K562 (cell line): ENCODE data around the gene COL23A1. TPM values are rescaled to one million over a fixed set of nuclear protein-coding genes. Genes with fewer than 3 reads are reported as not detected.

ENCODE experiments used
- TCF3 ChIP-seq: sonication (generic); formaldehyde crosslinking; IDR thresholded peaks from 2 replicates; pipeline ENCODE4 v1.4.0; 2020; ENCODE audit warnings: mild to moderate bottlenecking, missing genetic modification reagents
- TRIM28 ChIP-seq: fragments of 450-650 bp; IDR thresholded peaks from 2 replicates; pipeline ENCODE4 v1.6.1; 2017
- polyA plus RNA-seq, 8 experiments: library from polyadenylated mRNA; depleted of rRNA in 4 of 8; stranded (reverse) in 5 of 8; unstranded in 3 of 8; fragments of >200 nt; fragmentation: Nextera tagmentation in 2 of 8; fragmentation: Illumina TruSeq in 1 of 8; extraction: Ambion mirVana in 2 of 8; extraction: Trizol in 1 of 8; gene quantifications; 2 replicates each; pipeline versions ENCODE4 v1.2.1 to v1.2.3, GENCODE V29; 2011 to 2014; ENCODE audit warnings: inconsistent platforms in 1 of 8, missing spikeins in 1 of 8
- total RNA-seq, 7 experiments: library from RNA; depleted of rRNA in 6 of 7; stranded (reverse); fragments of >200 nt in 6 of 7; fragmentation: Illumina TruSeq in 2 of 7; extraction: Trizol in 2 of 7; gene quantifications; 2 replicates each; pipeline versions ENCODE4 v1.2.1 to v1.2.3, GENCODE V29; 2011 to 2021; ENCODE audit warnings: low replicate concordance in 1 of 7
- TF ChIP-seq, protein P1 (sequence below): fragments of 450-650 bp; IDR thresholded peaks from 2 replicates; pipeline ENCODE4 v1.6.1; 2016; ENCODE audit warnings: low read depth

The COL23A1 gene
- total and polyA plus RNA-seq, 9 of the 15 experiments (the other 6 are each of a cell fraction or from before 2014, with no cell fraction given), result 0.09 TPM; not detected in 8

DNA sequence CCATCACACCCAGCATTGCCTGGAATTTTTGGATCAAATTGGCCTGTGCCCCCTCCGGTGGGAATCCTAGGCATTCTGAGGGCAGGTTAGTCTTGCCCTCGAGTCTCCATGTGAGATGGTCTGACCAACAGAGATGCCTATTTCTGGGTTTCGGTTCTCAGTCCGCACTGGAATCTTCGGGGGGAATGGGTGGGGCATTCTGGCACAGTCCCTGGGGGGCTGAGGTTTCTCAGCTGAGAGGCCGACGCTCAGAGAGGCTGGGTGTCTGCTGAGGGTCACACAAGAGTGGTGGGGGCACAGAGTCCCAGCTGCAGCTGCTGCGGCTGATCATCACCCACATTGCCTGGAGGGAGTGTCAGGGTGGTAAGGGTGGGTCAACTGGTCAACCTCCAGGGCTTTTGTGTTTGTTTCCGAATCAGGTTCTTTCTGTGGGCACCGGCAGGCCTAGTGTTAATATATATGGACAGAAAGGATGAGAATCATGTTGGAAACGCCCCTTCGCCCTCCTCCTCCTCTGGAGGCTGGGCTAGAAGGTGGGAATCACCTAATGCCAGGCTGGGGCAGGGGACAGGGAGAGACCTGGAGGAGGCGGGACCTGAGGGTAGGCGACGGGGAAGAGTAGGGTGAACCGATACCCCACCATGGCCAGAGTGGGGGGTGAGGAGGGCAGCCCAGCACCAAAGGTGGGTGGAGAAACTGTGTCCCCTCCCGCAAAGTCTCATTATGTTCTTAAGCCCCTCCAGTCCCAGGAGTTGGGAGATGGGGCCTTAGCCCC, 208.1 kb downstream of the COL23A1 start (continued):
- TF ChIP-seq, protein P1, sequence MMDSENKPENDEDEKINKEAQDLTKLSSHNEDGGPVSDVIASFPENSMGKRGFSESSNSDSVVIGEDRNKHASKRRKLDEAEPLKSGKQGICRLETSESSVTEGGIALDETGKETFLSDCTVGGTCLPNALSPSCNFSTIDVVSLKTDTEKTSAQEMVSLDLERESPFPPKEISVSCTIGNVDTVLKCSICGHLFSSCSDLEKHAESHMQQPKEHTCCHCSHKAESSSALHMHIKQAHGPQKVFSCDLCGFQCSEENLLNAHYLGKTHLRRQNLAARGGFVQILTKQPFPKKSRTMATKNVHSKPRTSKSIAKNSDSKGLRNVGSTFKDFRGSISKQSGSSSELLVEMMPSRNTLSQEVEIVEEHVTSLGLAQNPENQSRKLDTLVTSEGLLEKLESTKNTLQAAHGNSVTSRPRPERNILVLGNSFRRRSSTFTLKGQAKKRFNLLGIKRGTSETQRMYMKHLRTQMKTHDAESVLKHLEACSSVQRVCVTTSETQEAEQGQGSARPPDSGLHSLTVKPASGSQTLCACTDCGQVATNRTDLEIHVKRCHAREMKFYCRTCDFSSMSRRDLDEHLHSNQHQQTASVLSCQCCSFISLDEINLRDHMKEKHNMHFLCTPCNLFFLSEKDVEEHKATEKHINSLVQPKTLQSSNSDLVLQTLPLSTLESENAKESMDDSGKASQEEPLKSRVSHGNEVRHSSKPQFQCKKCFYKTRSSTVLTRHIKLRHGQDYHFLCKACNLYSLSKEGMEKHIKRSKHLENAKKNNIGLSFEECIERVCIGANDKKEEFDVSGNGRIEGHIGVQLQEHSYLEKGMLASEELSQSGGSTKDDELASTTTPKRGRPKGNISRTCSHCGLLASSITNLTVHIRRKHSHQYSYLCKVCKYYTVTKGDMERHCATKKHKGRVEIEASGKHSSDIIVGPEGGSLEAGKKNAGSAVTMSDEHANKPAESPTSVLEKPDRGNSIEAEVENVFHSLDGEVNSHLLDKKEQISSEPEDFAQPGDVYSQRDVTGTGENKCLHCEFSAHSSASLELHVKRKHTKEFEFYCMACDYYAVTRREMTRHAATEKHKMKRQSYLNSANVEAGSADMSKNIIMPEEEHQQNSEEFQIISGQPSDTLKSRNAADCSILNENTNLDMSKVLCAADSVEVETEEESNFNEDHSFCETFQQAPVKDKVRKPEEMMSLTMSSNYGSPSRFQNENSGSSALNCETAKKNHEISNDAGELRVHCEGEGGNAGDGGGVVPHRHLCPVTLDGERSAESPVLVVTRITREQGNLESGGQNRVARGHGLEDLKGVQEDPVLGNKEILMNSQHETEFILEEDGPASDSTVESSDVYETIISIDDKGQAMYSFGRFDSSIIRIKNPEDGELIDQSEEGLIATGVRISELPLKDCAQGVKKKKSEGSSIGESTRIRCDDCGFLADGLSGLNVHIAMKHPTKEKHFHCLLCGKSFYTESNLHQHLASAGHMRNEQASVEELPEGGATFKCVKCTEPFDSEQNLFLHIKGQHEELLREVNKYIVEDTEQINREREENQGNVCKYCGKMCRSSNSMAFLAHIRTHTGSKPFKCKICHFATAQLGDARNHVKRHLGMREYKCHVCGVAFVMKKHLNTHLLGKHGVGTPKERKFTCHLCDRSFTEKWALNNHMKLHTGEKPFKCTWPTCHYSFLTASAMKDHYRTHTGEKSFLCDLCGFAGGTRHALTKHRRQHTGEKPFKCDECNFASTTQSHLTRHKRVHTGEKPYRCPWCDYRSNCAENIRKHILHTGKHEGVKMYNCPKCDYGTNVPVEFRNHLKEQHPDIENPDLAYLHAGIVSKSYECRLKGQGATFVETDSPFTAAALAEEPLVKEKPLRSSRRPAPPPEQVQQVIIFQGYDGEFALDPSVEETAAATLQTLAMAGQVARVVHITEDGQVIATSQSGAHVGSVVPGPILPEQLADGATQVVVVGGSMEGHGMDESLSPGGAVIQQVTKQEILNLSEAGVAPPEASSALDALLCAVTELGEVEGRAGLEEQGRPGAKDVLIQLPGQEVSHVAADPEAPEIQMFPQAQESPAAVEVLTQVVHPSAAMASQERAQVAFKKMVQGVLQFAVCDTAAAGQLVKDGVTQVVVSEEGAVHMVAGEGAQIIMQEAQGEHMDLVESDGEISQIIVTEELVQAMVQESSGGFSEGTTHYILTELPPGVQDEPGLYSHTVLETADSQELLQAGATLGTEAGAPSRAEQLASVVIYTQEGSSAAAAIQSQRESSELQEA, result no peak
- no peak for TF ChIP-seq TRIM28
- no peak for TF ChIP-seq TCF3 (CRISPR knock-in tag)
